ENCODE results near the gene HMGCS1.

- no peak for TF ChIP-seq CTCF (IDR thresholded peaks at IDR 0.05; ENCODE audit: borderline replicate concordance, extremely low read depth, low read length, poor library complexity, severe bottlenecking)
- TF ChIP-seq EZH2 (IDR thresholded peaks at IDR 0.05; ENCODE audit: borderline replicate concordance, low read depth, low read length, severe bottlenecking) = no peak
Observed at GRCh38 chr5:43313854-43314457, 744 bp upstream of the HMGCS1 start.

Measured in DND-41 (cell line).